CD14-positive monocyte (primary cell): ENCODE data around the gene HBA1. TPM values are rescaled to one million over a fixed set of nuclear protein-coding genes. Genes with fewer than 3 reads are reported as not detected.

Source experiments
- DNase-seq, 3 donors: peaks; one replicate each; pipeline ENCODE4 v3.0.0-alpha.2; 2011 to 2022
- H2AFZ ChIP-seq: 2 replicates; pipeline ENCODE4 v1.6.0; 2012; ENCODE audit warnings: mild to moderate bottlenecking, low read depth, low read length, inconsistent platforms; ENCODE audit not compliant: insufficient read depth, poor library complexity, severe bottlenecking
- H3K27ac ChIP-seq, 2 donors: 1 replicate in 1 of 2; 2 replicates in 1 of 2; pipeline ENCODE4 v1.5.1; 2012 to 2013; ENCODE audit warnings: low read length in 2 of 2, control low read depth in 1 of 2, inconsistent platforms in 1 of 2, low read depth in 1 of 2, mild to moderate bottlenecking in 1 of 2
- H3K27me3 ChIP-seq, 2 donors: one replicate each; pipeline versions ENCODE4 v1.6.0 to v1.6.1; 2011 to 2013; ENCODE audit warnings: low read length in 2 of 2; ENCODE audit not compliant: control insufficient read depth in 2 of 2, insufficient read depth in 2 of 2
- H3K36me3 ChIP-seq, 2 donors: replicated peaks in 1 of 2; 1 replicate in 1 of 2; 2 replicates in 1 of 2; pipeline versions ENCODE4 v1.5.1 to v1.6.1; 2012 to 2013; ENCODE audit warnings: low read length in 2 of 2, control low read depth in 1 of 2, inconsistent platforms in 1 of 2, mild to moderate bottlenecking in 1 of 2; ENCODE audit not compliant: insufficient read depth in 2 of 2, control insufficient read depth in 1 of 2
- H3K4me1 ChIP-seq, 2 donors: 1 replicate in 1 of 2; 2 replicates in 1 of 2; pipeline versions ENCODE4 v1.5.1 to v1.6.1; 2012 to 2013; ENCODE audit warnings: low read length in 2 of 2, control low read depth in 1 of 2, inconsistent platforms in 1 of 2, mild to moderate bottlenecking in 1 of 2, moderate library complexity in 1 of 2; ENCODE audit not compliant: insufficient read depth in 2 of 2, control insufficient read depth in 1 of 2
- H3K4me2 ChIP-seq: replicated peaks from 2 replicates; pipeline ENCODE3; 2012; ENCODE audit warnings: low read length, moderate library complexity, mild to moderate bottlenecking; ENCODE audit not compliant: poor library complexity, severe bottlenecking; ENCODE audit errors: extremely low read depth
- H3K4me3 ChIP-seq, 3 experiments: fragments of 200-600 bp in 1 of 3; sonication (generic) in 1 of 3; replicated peaks in 1 of 3; 1 replicate in 2 of 3; 2 replicates in 1 of 3; pipeline ENCODE4 v1.5.1; 2011 to 2013; ENCODE audit warnings: low read length in 3 of 3, mild to moderate bottlenecking in 3 of 3, control low read depth in 2 of 3, low read depth in 2 of 3, inconsistent platforms in 1 of 3, moderate library complexity in 1 of 3
- H3K79me2 ChIP-seq: 2 replicates; pipeline ENCODE4 v1.6.0; 2012; ENCODE audit warnings: mild to moderate bottlenecking, control low read depth, inconsistent platforms, low read length, moderate library complexity; ENCODE audit not compliant: insufficient read depth
- H3K9ac ChIP-seq: 2 replicates; pipeline ENCODE4 v1.6.0; 2017; ENCODE audit warnings: low read length, mild to moderate bottlenecking; ENCODE audit not compliant: insufficient read depth, poor library complexity, severe bottlenecking
- H3K9me3 ChIP-seq, 2 donors: replicated peaks in 1 of 2; 1 replicate in 1 of 2; 2 replicates in 1 of 2; pipeline versions ENCODE4 v1.5.1 to v1.6.1; 2012 to 2013; ENCODE audit warnings: low read length in 2 of 2, control low read depth in 1 of 2; ENCODE audit not compliant: control insufficient read depth in 1 of 2, insufficient read depth in 1 of 2
- H4K20me1 ChIP-seq: 2 replicates; pipeline ENCODE4 v1.6.0; 2012; ENCODE audit warnings: mild to moderate bottlenecking, low read length, control low read depth, moderate library complexity; ENCODE audit not compliant: insufficient read depth
- H3K27ac Mint-ChIP-seq, 7 donors: one replicate each; pipeline ENCODE4 v1.8.0; 2020; ENCODE audit warnings: mild to moderate bottlenecking in 7 of 7, mixed read lengths in 7 of 7, moderate library complexity in 6 of 7, inconsistent platforms in 2 of 7
- H3K27me3 Mint-ChIP-seq, 3 donors: one replicate each; pipeline ENCODE4 v1.8.0; 2021 to 2022; ENCODE audit warnings: low read depth in 3 of 3, mild to moderate bottlenecking in 3 of 3, mixed read lengths in 3 of 3, moderate library complexity in 3 of 3, inconsistent platforms in 1 of 3
- H3K36me3 Mint-ChIP-seq, 2 donors: one replicate each; pipeline ENCODE4 v1.8.0; 2020; ENCODE audit warnings: mixed read lengths in 2 of 2, inconsistent platforms in 1 of 2, mild to moderate bottlenecking in 1 of 2
- H3K4me1 Mint-ChIP-seq: one replicate; pipeline ENCODE4 v1.8.0; 2020; ENCODE audit warnings: mild to moderate bottlenecking, mixed read lengths
- H3K4me3 Mint-ChIP-seq, 2 donors: one replicate each; pipeline ENCODE4 v1.8.0; 2020; ENCODE audit warnings: mild to moderate bottlenecking in 2 of 2, mixed read lengths in 2 of 2, moderate library complexity in 1 of 2
- H3K9me3 Mint-ChIP-seq, 7 donors: one replicate each; pipeline ENCODE4 v1.8.0; 2020 to 2022; ENCODE audit warnings: mixed read lengths in 7 of 7, mild to moderate bottlenecking in 6 of 7, moderate library complexity in 6 of 7, inconsistent platforms in 2 of 7
- CTCF ChIP-seq: fragments of 200-600 bp; IDR thresholded peaks from one replicate; pipeline ENCODE4 v1.8.0; 2022; ENCODE audit warnings: antibody characterized with exemption, mild to moderate bottlenecking
- WGBS: methylation state at CpG from one replicate; pipeline ENCODE4 v1.1.5; 2013; ENCODE audit warnings: missing lambda C conversion rate; ENCODE audit not compliant: insufficient coverage; 5-methylcytosine and 5-hydroxymethylcytosine counted together
- intact Hi-C, 2 donors: fragments of 100-400 bp; cut with micrococcal nuclease; formaldehyde crosslinking; loops; one replicate each; pipeline versions ENCODE4 v1.15.0 to v1.15.1; 2023
- polyA plus RNA-seq, 3 donors: library from polyadenylated mRNA; depleted of rRNA in 1 of 3; unstranded in 2 of 3; stranded (reverse) in 1 of 3; fragments of 300-500 nt in 2 of 3; fragments of >200 nt in 1 of 3; fragmentation: Illumina TruSeq in 2 of 3; gene quantifications; 1 replicate in 2 of 3; 2 replicates in 1 of 3; pipeline ENCODE4 v1.2.3, GENCODE V29; 2012 to 2021

The HBA1 gene
- polyA plus RNA-seq, 3 donors = 0.31 to 23.8 (median 22.9) TPM

GRCh38 chr16:178668-179015, 2.2 kb downstream of the HBA1 start:
- H3K79me2 ChIP-seq = no peaks in the 10 kb centered on the region
- TF ChIP-seq CTCF = no peak
- no peak overlapping the region for H3K4me2 ChIP-seq
- H2AFZ ChIP-seq = no peak overlapping the region
- H3K27me3 ChIP-seq = peaks cover 43 to 65% of the 10 kb centered on the region in 2 donors
- DNase-seq = no peak
- H3K9me3 ChIP-seq = peaks cover 0 to 9% of the 10 kb centered on the region in 2 donors
- Mint-ChIP-seq H3K27ac (no peak overlapping the region), H3K9me3 (peaks cover 0 to 20% (median 4%) of the 10 kb centered on the region in 7 donors), H3K4me3 (peak overlapping the region in 1 of 2 donors; percentile 65), H3K27me3 (peaks cover 51 to 74% (median 64%) of the 10 kb centered on the region in 3 donors), H3K4me1 (peaks cover 11% of the 10 kb centered on the region), H3K36me3 (peaks cover 3 to 4% of the 10 kb centered on the region in 2 donors)
- H3K36me3 ChIP-seq = no peaks in the 10 kb centered on the region
- peaks cover 8 to 17% of the 10 kb centered on the region in 2 donors for H3K4me1 ChIP-seq
- H3K4me3 ChIP-seq = no peak overlapping the region
- no peak overlapping the region for H3K9ac ChIP-seq
- WGBS = 74% methylated on average over 3 of the region's 11 CpGs
- H3K27ac ChIP-seq = no peak overlapping the region
- intact Hi-C loops = no loop called here
- no peaks in the 10 kb centered on the region for H4K20me1 ChIP-seq

GRCh38 chr16:179211-180092, 3.0 kb downstream of the HBA1 start:
- peak overlapping the region in 1 of 2 donors; percentile 80 for H3K4me3 Mint-ChIP-seq
- Histone ChIP-seq H3K79me2 (no peaks in the 10 kb centered on the region), H3K4me2 (no peak overlapping the region), H4K20me1 (no peaks in the 10 kb centered on the region), H3K9ac (no peak overlapping the region), H3K9me3 (peaks cover 0 to 9% of the 10 kb centered on the region in 2 donors), H2AFZ (no peak overlapping the region), H3K27ac (no peak overlapping the region), H3K27me3 (peaks cover 39 to 60% of the 10 kb centered on the region in 2 donors), H3K4me1 (peaks cover 8 to 17% of the 10 kb centered on the region in 2 donors), H3K36me3 (no peaks in the 10 kb centered on the region), H3K4me3 (no peak overlapping the region)
- peaks cover 0 to 17% (median 3%) of the 10 kb centered on the region in 7 donors for H3K9me3 Mint-ChIP-seq
- peaks cover 1 to 3% of the 10 kb centered on the region in 2 donors for H3K36me3 Mint-ChIP-seq
- H3K4me1 Mint-ChIP-seq = peaks cover 11% of the 10 kb centered on the region
- no peak for DNase-seq
- intact Hi-C loops = no loop called here
- 87% methylated on average over 5 of the region's 17 CpGs for WGBS
- no peak overlapping the region for H3K27ac Mint-ChIP-seq
- TF ChIP-seq CTCF = no peak
- peaks cover 48 to 67% (median 57%) of the 10 kb centered on the region in 3 donors for H3K27me3 Mint-ChIP-seq
